ENCODE data around the gene PDE6C. TPM values are rescaled to one million over a fixed set of nuclear protein-coding genes. Genes with fewer than 3 reads are reported as not detected.
"Not testable (repeated sequence)": the region's sequence is repeated elsewhere in the genome, so short reads cannot be mapped to it uniquely, and the experiment has no call there.

The PDE6C gene
- total RNA-seq, 4 donors from 2014 or later, result not detected

GRCh38 chr10:93695740-93696139 lies 83.4 kb downstream of the PDE6C start:
- no peak for DNase-seq
- no peak overlapping the region for H3K4me3 ChIP-seq
- H3K4me1 ChIP-seq, result peaks cover 0 to under 1% (median 0%) of the 10 kb centered on the region in 4 donors
- no peaks in the 10 kb centered on the region for H3K9me3 ChIP-seq
- H3K27me3 ChIP-seq, result no peaks in the 10 kb centered on the region
- TF ChIP-seq, protein P1, sequence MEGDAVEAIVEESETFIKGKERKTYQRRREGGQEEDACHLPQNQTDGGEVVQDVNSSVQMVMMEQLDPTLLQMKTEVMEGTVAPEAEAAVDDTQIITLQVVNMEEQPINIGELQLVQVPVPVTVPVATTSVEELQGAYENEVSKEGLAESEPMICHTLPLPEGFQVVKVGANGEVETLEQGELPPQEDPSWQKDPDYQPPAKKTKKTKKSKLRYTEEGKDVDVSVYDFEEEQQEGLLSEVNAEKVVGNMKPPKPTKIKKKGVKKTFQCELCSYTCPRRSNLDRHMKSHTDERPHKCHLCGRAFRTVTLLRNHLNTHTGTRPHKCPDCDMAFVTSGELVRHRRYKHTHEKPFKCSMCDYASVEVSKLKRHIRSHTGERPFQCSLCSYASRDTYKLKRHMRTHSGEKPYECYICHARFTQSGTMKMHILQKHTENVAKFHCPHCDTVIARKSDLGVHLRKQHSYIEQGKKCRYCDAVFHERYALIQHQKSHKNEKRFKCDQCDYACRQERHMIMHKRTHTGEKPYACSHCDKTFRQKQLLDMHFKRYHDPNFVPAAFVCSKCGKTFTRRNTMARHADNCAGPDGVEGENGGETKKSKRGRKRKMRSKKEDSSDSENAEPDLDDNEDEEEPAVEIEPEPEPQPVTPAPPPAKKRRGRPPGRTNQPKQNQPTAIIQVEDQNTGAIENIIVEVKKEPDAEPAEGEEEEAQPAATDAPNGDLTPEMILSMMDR (IDR thresholded peaks at IDR 0.05), result no peak
- no peak for TF ChIP-seq POLR2A (IDR thresholded peaks at IDR 0.05)
- H3K27ac ChIP-seq, result no peak overlapping the region
- H3K36me3 ChIP-seq, result peaks cover 0 to 63% (median 0%) of the 10 kb centered on the region in 3 donors

DNA sequence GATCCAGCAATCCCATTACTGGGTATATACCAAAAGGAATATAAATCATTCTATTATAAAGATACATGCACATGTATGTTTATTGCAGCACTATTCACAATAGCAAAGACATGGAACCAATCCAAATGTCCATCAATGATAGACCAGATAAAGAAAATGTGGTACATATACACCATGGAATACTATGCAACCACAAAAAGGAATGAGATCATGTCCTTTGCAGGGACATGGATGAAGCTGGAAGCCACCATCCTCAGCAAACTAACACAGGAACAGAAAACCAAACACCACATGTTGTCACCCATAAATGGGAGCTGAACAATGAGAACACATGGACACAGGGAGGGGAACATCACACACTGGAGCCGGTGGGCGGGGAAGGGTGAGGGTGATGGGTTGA lies 84.2 kb downstream of the PDE6C start:
- H3K9me3 ChIP-seq, H3K4me3 ChIP-seq, H3K27ac ChIP-seq, H3K27me3 ChIP-seq, H3K4me1 ChIP-seq, DNase-seq: not testable (repeated sequence)
- H3K36me3 ChIP-seq, result peaks cover 0 to 54% (median 0%) of the 10 kb centered on the region in 3 donors

GRCh38 chr10:93697207-93697606 lies 84.9 kb downstream of the PDE6C start:
- H3K4me3 ChIP-seq, result no peak overlapping the region
- TF ChIP-seq POLR2A (IDR thresholded peaks at IDR 0.05), result no peak
- TF ChIP-seq, protein P1 (IDR thresholded peaks at IDR 0.05), result no peak
- H3K9me3 ChIP-seq, result no peaks in the 10 kb centered on the region
- H3K4me1 ChIP-seq, result peaks cover 0 to 11% (median 5%) of the 10 kb centered on the region in 4 donors
- DNase-seq, result no peak
- H3K36me3 ChIP-seq, result peaks cover 0 to 48% (median 0%) of the 10 kb centered on the region in 3 donors
- H3K27me3 ChIP-seq, result no peaks in the 10 kb centered on the region
- H3K27ac ChIP-seq, result no peak overlapping the region

DNA sequence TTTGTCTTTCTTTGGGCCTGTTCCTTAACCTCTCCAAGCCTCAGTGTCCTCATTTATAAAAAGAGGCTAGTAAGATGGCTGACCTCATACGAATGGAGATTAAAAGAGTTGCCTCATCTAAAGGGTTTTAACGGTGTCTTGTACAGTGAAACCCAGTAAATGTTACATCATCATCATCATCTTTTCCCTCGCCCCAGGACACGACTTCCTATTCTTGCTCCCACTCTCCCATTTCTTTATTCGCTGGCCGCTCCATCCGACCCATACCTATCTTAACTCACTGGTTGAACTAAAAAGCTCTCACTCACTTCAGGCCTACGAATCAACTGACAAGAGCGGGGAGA lies 89.5 kb downstream of the PDE6C start:
- Histone ChIP-seq H3K4me3 (peak overlapping the region; percentile 57 to 74 (median 74)), H3K36me3 (peaks cover 0 to 17% (median 0%) of the 10 kb centered on the region in 3 donors), H3K27ac (peak overlapping the region; percentile 73 to 84 (median 78)), H3K4me1 (peaks cover 0 to 19% (median 5%) of the 10 kb centered on the region in 4 donors), H3K9me3 (no peaks in the 10 kb centered on the region), H3K27me3 (no peaks in the 10 kb centered on the region)
- TF ChIP-seq, protein P1 (IDR thresholded peaks at IDR 0.05), result no peak
- no peak for TF ChIP-seq POLR2A (IDR thresholded peaks at IDR 0.05)
- no peak for DNase-seq

DNA sequence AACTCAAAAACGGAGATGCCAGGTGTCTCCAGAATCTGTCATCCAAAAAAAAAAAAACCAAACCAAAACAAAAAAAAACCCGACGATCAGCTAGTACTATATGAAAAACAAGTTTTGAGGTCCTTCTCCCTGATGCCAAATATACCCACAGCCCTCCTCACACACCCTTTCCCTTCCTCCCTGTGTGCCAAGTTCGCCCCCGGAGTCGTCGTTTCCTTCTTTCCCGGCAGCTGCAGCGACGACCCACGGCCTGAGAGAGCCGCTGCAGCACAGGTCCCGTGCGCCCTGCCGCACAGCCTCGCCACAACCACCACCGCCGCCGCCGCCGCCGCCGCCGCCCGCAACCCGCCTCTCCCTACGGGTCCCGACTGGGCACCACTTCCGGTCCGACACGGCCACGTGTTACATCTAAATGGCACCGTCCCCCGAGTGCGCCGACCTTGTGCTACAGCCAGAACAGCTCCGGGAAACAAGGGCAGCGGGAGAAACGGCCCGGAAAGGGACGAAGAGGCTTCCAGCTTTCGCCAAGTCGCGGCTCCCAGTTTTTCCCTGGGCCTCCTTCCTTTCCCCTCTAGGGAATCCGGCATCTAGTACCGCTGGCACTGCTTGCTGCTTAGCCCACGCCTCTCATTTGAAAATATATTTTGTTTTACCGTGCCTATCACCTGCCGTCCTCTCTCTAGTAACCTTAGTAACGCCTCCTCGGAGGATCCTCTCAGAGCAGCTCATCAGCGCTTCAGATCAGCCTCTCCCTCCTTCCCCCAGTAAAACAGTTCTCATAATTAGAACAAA lies 90.1 kb downstream of the PDE6C start, which contains the start of gene FRA10AC1:
Gene FRA10AC1, minus strand, starts transcription at position 383 of the 792 bp plus-strand sequence. CDS start 2,486 bp downstream, outside the sequence.
- H3K27ac ChIP-seq, result peak within 1 kb of the TSS; percentile 73 to 84 (median 78)
- H3K36me3 ChIP-seq, result peaks cover 0 to 12% (median 0%) of the 10 kb centered on the region in 3 donors
- H3K4me3 ChIP-seq, result peak within 1 kb of the TSS; percentile 57 to 74 (median 74)
- H3K9me3 ChIP-seq, result no peaks in the 10 kb centered on the region
- no peaks in the 10 kb centered on the region for H3K27me3 ChIP-seq
- DNase-seq, result peak; percentile 89 to 97 (median 95)
- peaks cover 0 to 19% (median 5%) of the 10 kb centered on the region in 4 donors for H3K4me1 ChIP-seq
- TF ChIP-seq, protein P1 (IDR thresholded peaks at IDR 0.05), result peak in 5 of 6 experiments; percentile 14 to 85 (median 67)
- peak; percentile 34 to 71 for TF ChIP-seq POLR2A (IDR thresholded peaks at IDR 0.05)

DNA sequence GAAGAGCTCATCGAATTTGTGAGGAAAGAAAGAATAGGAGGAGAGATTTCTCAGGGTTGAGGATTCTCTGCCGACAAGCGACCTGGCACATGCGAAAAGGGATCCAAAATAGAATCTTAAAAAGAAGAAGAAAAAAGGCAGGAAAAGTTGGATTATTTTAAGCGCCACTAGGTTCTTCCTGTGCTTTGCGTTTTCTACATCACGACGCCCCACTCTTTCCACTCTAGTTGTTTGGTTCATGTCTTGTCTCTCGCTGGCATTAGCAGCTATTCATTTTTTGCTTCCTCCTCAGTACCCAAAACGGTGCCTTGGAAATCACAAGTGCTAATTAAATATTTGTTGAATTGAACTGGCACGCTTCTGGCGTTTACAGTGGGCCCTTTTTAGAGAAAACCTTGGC lies 90.7 kb downstream of the PDE6C start:
- no peak for DNase-seq
- H3K4me1 ChIP-seq, result peaks cover 0 to 19% (median 5%) of the 10 kb centered on the region in 4 donors
- H3K36me3 ChIP-seq, result peaks cover 0 to 12% (median 0%) of the 10 kb centered on the region in 3 donors

More for the DNA sequence above, 90.7 kb downstream of the PDE6C start:
- no peaks in the 10 kb centered on the region for H3K27me3 ChIP-seq
- no peak for TF ChIP-seq POLR2A (IDR thresholded peaks at IDR 0.05)
- TF ChIP-seq, protein P1 (IDR thresholded peaks at IDR 0.05), result no peak
- H3K4me3 ChIP-seq, result peak overlapping the region; percentile 57 to 74 (median 74)
- peak overlapping the region; percentile 73 to 84 (median 78) for H3K27ac ChIP-seq
- no peaks in the 10 kb centered on the region for H3K9me3 ChIP-seq
